Activated naive CD4-positive, alpha-beta T cell treated with anti-CD3 and anti-CD28 coated beads for 36 hours (primary cell): ENCODE measurements around the gene SEC16B. TPM values are rescaled to one million over a fixed set of nuclear protein-coding genes. Genes with fewer than 3 reads are reported as not detected.

Experiments
- CTCF ChIA-PET: fragments of 350-600 bp; sonication (Branson Sonifier 250); formaldehyde crosslinking; loops from one replicate; lab custom pipeline; 2021; ENCODE audit warnings: antibody characterized with exemption; lab: Charles Lee
- DNase-seq: peaks from one replicate; pipeline ENCODE4 v3.0.0-alpha.2; 2020
- H3K27ac Mint-ChIP-seq: one replicate; pipeline ENCODE4 v1.8.0; 2021; ENCODE audit warnings: mild to moderate bottlenecking, mixed read lengths
- H3K27me3 Mint-ChIP-seq: one replicate; pipeline ENCODE4 v1.8.0; 2021; ENCODE audit warnings: low read depth, mixed read lengths
- H3K36me3 Mint-ChIP-seq: one replicate; pipeline ENCODE4 v1.8.0; 2021; ENCODE audit warnings: low read depth, mixed read lengths
- H3K4me1 Mint-ChIP-seq: one replicate; pipeline ENCODE4 v1.8.0; 2021; ENCODE audit warnings: low read depth, mixed read lengths
- H3K4me3 Mint-ChIP-seq: one replicate; pipeline ENCODE4 v1.8.0; 2021; ENCODE audit warnings: mild to moderate bottlenecking, moderate library complexity, mixed read lengths
- H3K9me3 Mint-ChIP-seq: one replicate; pipeline ENCODE4 v1.8.0; 2021; ENCODE audit warnings: mixed read lengths
- intact Hi-C: fragments of 100-400 bp; cut with micrococcal nuclease; formaldehyde crosslinking; loops from one replicate; pipeline ENCODE4 v1.15.1; 2023
- total RNA-seq, 2 experiments: library from RNA; stranded (reverse); gene quantifications; one replicate each; pipeline ENCODE4 v1.2.3, GENCODE V29; 2021

Gene SEC16B
- total RNA-seq, 2 experiments from 2014 or later: not detected

GRCh38 chr1:177933881-177934280, 36.0 kb downstream of the SEC16B start:
- no peaks in the 10 kb centered on the region for H3K9me3 Mint-ChIP-seq
- no peak overlapping the region for H3K27ac Mint-ChIP-seq
- no peaks in the 10 kb centered on the region for H3K4me1 Mint-ChIP-seq
- H3K36me3 Mint-ChIP-seq: no peaks in the 10 kb centered on the region
- DNase-seq: no peak
- no peak overlapping the region for H3K4me3 Mint-ChIP-seq
- intact Hi-C loops: no loop called here
- peaks cover 3% of the 10 kb centered on the region for H3K27me3 Mint-ChIP-seq
- CTCF ChIA-PET: no interaction called here

- H3K4me1 Mint-ChIP-seq: no peaks in the 10 kb centered on the region
- H3K9me3 Mint-ChIP-seq: no peaks in the 10 kb centered on the region
- peaks cover 3% of the 10 kb centered on the region for H3K27me3 Mint-ChIP-seq
- no peak for DNase-seq
- H3K4me3 Mint-ChIP-seq: no peak overlapping the region
- CTCF ChIA-PET: no interaction called here
- no peak overlapping the region for H3K27ac Mint-ChIP-seq
- intact Hi-C loops: no loop called here
- H3K36me3 Mint-ChIP-seq: no peaks in the 10 kb centered on the region
Measured at GRCh38 chr1:177932123-177932522, 37.7 kb downstream of the SEC16B start.

- intact Hi-C loops: no loop called here
- Mint-ChIP-seq H3K4me3 (no peak overlapping the region), H3K27ac (no peak overlapping the region), H3K36me3 (no peaks in the 10 kb centered on the region), H3K9me3 (no peaks in the 10 kb centered on the region), H3K27me3 (peaks cover 6% of the 10 kb centered on the region), H3K4me1 (no peaks in the 10 kb centered on the region)
- CTCF ChIA-PET: interaction anchor here (1.7 kb wide), 1 partner anchor 17 kb away, joined by 3 read pairs; no protein-coding TSS in a partner anchor
- DNase-seq: no peak
Measured at GRCh38 chr1:177928952-177929351, 40.9 kb downstream of the SEC16B start.

- H3K4me3 Mint-ChIP-seq: no peak overlapping the region
- H3K36me3 Mint-ChIP-seq: no peaks in the 10 kb centered on the region
- intact Hi-C loops: no loop called here
- no peak overlapping the region for H3K27ac Mint-ChIP-seq
- H3K27me3 Mint-ChIP-seq: peaks cover 6% of the 10 kb centered on the region
- H3K4me1 Mint-ChIP-seq: no peaks in the 10 kb centered on the region
- no peaks in the 10 kb centered on the region for H3K9me3 Mint-ChIP-seq
- no peak for DNase-seq
- CTCF ChIA-PET: no interaction called here
Measured at GRCh38 chr1:177928194-177928593, 41.7 kb downstream of the SEC16B start.

GRCh38 chr1:177927021-177927596, 42.7 kb downstream of the SEC16B start:
- no peaks in the 10 kb centered on the region for H3K9me3 Mint-ChIP-seq
- no peak for DNase-seq
- H3K4me3 Mint-ChIP-seq: no peak overlapping the region
- no peaks in the 10 kb centered on the region for H3K36me3 Mint-ChIP-seq
- intact Hi-C loops: no loop called here
- H3K27ac Mint-ChIP-seq: no peak overlapping the region
- no peaks in the 10 kb centered on the region for H3K4me1 Mint-ChIP-seq
- H3K27me3 Mint-ChIP-seq: peaks cover 9% of the 10 kb centered on the region
- CTCF ChIA-PET: no interaction called here

- Mint-ChIP-seq H3K36me3 (no peaks in the 10 kb centered on the region), H3K27ac (no peak overlapping the region), H3K4me3 (no peak overlapping the region), H3K27me3 (peaks cover 9% of the 10 kb centered on the region), H3K9me3 (no peaks in the 10 kb centered on the region), H3K4me1 (no peaks in the 10 kb centered on the region)
- CTCF ChIA-PET: interaction anchor here (0.6 kb wide), 1 partner anchor 459 kb away, joined by 3 read pairs; no protein-coding TSS in a partner anchor
- intact Hi-C loops: no loop called here
- no peak for DNase-seq
Measured at GRCh38 chr1:177926201-177926600, 43.7 kb downstream of the SEC16B start.

- Mint-ChIP-seq H3K36me3 (no peaks in the 10 kb centered on the region), H3K9me3 (no peaks in the 10 kb centered on the region), H3K4me3 (no peak overlapping the region), H3K27ac (no peak overlapping the region), H3K4me1 (no peaks in the 10 kb centered on the region), H3K27me3 (peaks cover 9% of the 10 kb centered on the region)
- no peak for DNase-seq
- CTCF ChIA-PET: interaction anchor here (0.6 to 1.0 kb wide), 2 partner anchors 23 to 390 kb away, joined by 3 read pairs; no protein-coding TSS in a partner anchor
- intact Hi-C loops: no loop called here
Measured at GRCh38 chr1:177925006-177925405, 44.9 kb downstream of the SEC16B start.

- Mint-ChIP-seq H3K4me1 (no peaks in the 10 kb centered on the region), H3K9me3 (no peaks in the 10 kb centered on the region), H3K36me3 (no peaks in the 10 kb centered on the region), H3K27ac (no peak overlapping the region), H3K4me3 (no peak overlapping the region), H3K27me3 (peaks cover 6% of the 10 kb centered on the region)
- CTCF ChIA-PET: no interaction called here
- intact Hi-C loops: no loop called here
- DNase-seq: no peak
Measured at GRCh38 chr1:177923441-177923840, 46.4 kb downstream of the SEC16B start.

- Mint-ChIP-seq H3K4me1 (no peaks in the 10 kb centered on the region), H3K9me3 (no peaks in the 10 kb centered on the region), H3K36me3 (no peaks in the 10 kb centered on the region), H3K27me3 (peaks cover 6% of the 10 kb centered on the region), H3K4me3 (no peak overlapping the region), H3K27ac (no peak overlapping the region)
- intact Hi-C loops: no loop called here
- CTCF ChIA-PET: interaction anchor here (1.3 kb wide), 1 partner anchor 25 kb away, joined by 3 read pairs; no protein-coding TSS in a partner anchor
- no peak for DNase-seq
Measured at GRCh38 chr1:177922209-177922608, 47.6 kb downstream of the SEC16B start.

- no peaks in the 10 kb centered on the region for H3K36me3 Mint-ChIP-seq
- no peaks in the 10 kb centered on the region for H3K4me1 Mint-ChIP-seq
- intact Hi-C loops: no loop called here
- CTCF ChIA-PET: no interaction called here
- H3K27ac Mint-ChIP-seq: no peak overlapping the region
- no peak overlapping the region for H3K4me3 Mint-ChIP-seq
- DNase-seq: no peak
- H3K27me3 Mint-ChIP-seq: peaks cover 6% of the 10 kb centered on the region
- H3K9me3 Mint-ChIP-seq: no peaks in the 10 kb centered on the region
Measured at GRCh38 chr1:177921590-177921989, 48.3 kb downstream of the SEC16B start.

GRCh38 chr1:177920091-177920490, 49.8 kb downstream of the SEC16B start:
- no peaks in the 10 kb centered on the region for H3K4me1 Mint-ChIP-seq
- no peak overlapping the region for H3K4me3 Mint-ChIP-seq
- H3K27ac Mint-ChIP-seq: no peak overlapping the region
- CTCF ChIA-PET: no interaction called here
- no peak for DNase-seq
- H3K27me3 Mint-ChIP-seq: peaks cover 6% of the 10 kb centered on the region
- intact Hi-C loops: no loop called here
- H3K9me3 Mint-ChIP-seq: no peaks in the 10 kb centered on the region
- H3K36me3 Mint-ChIP-seq: no peaks in the 10 kb centered on the region

- Mint-ChIP-seq H3K27me3 (peaks cover 1% of the 10 kb centered on the region), H3K4me3 (no peak overlapping the region), H3K9me3 (no peaks in the 10 kb centered on the region), H3K27ac (no peak overlapping the region), H3K4me1 (no peaks in the 10 kb centered on the region), H3K36me3 (no peaks in the 10 kb centered on the region)
- intact Hi-C loops: no loop called here
- no peak for DNase-seq
- CTCF ChIA-PET: no interaction called here
Measured at GRCh38 chr1:177915641-177916040, 54.2 kb downstream of the SEC16B start.

- H3K36me3 Mint-ChIP-seq: no peaks in the 10 kb centered on the region
- no peaks in the 10 kb centered on the region for H3K4me1 Mint-ChIP-seq
- no peak overlapping the region for H3K4me3 Mint-ChIP-seq
- intact Hi-C loops: no loop called here
- H3K27me3 Mint-ChIP-seq: peaks cover 1% of the 10 kb centered on the region
- CTCF ChIA-PET: no interaction called here
- H3K9me3 Mint-ChIP-seq: peaks cover 3% of the 10 kb centered on the region
- no peak overlapping the region for H3K27ac Mint-ChIP-seq
- no peak for DNase-seq
Measured at GRCh38 chr1:177914603-177915002, 55.3 kb downstream of the SEC16B start.
